SK-N-SH (cell line): ENCODE measurements around the gene APOBEC2.

Source experiments
- POLR2AphosphoS5 ChIP-seq: IDR thresholded peaks from 2 replicates; pipeline ENCODE4 v1.6.1; 2012; ENCODE audit warnings: low read depth, low read length
- TEAD4 ChIP-seq: IDR thresholded peaks from 2 replicates; pipeline ENCODE4 v1.4.0; 2012; ENCODE audit warnings: mild to moderate bottlenecking, borderline replicate concordance; ENCODE audit not compliant: insufficient read depth
- YY1 ChIP-seq: IDR thresholded peaks from 2 replicates; pipeline ENCODE4 v1.4.0; 2012; ENCODE audit warnings: low read depth, mild to moderate bottlenecking
- TF ChIP-seq, protein P1 (sequence below): fragments of 200-600 bp; sonication (generic); IDR thresholded peaks from 2 replicates; pipeline ENCODE4 v1.6.1; 2017; ENCODE audit warnings: antibody characterized with exemption, mild to moderate bottlenecking, moderate library complexity
- TF ChIP-seq, protein P2 (sequence below): IDR thresholded peaks from 2 replicates; pipeline ENCODE4 v1.6.1; 2012; ENCODE audit warnings: mild to moderate bottlenecking, low read depth, low read length, moderate library complexity

DNA sequence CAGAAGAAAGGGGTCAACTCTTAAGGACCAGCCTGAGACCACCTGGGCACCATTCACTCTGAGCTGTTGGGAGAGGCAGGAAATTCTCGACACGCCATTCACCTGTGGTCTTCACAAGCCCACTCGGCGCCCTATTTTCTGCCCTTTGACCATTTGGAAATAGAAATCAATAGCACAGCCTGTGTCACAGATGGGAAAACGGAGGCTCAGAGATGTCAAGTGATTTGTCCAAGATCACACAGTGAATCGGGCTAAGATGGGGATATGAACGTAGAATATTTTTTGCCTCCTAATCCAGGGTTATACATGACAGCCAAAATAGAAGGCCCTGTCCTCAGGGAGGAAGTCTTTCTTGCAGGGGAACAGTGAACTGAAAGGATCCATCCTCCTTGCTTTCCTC, 3.0 kb upstream of the APOBEC2 start:
- TF ChIP-seq TEAD4 (no peak), YY1 (no peak), POLR2AphosphoS5 (no peak)
- TF ChIP-seq, protein P1, sequence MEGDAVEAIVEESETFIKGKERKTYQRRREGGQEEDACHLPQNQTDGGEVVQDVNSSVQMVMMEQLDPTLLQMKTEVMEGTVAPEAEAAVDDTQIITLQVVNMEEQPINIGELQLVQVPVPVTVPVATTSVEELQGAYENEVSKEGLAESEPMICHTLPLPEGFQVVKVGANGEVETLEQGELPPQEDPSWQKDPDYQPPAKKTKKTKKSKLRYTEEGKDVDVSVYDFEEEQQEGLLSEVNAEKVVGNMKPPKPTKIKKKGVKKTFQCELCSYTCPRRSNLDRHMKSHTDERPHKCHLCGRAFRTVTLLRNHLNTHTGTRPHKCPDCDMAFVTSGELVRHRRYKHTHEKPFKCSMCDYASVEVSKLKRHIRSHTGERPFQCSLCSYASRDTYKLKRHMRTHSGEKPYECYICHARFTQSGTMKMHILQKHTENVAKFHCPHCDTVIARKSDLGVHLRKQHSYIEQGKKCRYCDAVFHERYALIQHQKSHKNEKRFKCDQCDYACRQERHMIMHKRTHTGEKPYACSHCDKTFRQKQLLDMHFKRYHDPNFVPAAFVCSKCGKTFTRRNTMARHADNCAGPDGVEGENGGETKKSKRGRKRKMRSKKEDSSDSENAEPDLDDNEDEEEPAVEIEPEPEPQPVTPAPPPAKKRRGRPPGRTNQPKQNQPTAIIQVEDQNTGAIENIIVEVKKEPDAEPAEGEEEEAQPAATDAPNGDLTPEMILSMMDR = no peak
- TF ChIP-seq, protein P2, sequence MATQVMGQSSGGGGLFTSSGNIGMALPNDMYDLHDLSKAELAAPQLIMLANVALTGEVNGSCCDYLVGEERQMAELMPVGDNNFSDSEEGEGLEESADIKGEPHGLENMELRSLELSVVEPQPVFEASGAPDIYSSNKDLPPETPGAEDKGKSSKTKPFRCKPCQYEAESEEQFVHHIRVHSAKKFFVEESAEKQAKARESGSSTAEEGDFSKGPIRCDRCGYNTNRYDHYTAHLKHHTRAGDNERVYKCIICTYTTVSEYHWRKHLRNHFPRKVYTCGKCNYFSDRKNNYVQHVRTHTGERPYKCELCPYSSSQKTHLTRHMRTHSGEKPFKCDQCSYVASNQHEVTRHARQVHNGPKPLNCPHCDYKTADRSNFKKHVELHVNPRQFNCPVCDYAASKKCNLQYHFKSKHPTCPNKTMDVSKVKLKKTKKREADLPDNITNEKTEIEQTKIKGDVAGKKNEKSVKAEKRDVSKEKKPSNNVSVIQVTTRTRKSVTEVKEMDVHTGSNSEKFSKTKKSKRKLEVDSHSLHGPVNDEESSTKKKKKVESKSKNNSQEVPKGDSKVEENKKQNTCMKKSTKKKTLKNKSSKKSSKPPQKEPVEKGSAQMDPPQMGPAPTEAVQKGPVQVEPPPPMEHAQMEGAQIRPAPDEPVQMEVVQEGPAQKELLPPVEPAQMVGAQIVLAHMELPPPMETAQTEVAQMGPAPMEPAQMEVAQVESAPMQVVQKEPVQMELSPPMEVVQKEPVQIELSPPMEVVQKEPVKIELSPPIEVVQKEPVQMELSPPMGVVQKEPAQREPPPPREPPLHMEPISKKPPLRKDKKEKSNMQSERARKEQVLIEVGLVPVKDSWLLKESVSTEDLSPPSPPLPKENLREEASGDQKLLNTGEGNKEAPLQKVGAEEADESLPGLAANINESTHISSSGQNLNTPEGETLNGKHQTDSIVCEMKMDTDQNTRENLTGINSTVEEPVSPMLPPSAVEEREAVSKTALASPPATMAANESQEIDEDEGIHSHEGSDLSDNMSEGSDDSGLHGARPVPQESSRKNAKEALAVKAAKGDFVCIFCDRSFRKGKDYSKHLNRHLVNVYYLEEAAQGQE = no peak
